GM11168 (cell line): ENCODE results near the gene PSMD13.
"Not testable (repeated sequence)": the region's sequence is repeated elsewhere in the genome, so short reads cannot be mapped to it uniquely, and the experiment has no call there.

ENCODE experiments used
- in situ Hi-C: fragments of 300-500 bp; cut with MboI; formaldehyde crosslinking; loops from one replicate; pipeline ENCODE4 v1.12.0; 2022; ENCODE audit warnings: low sequenced_read_pairs; ENCODE audit not compliant: unreplicated experiment

The PSMD13 gene

GRCh38 chr11:235997-236773 lies 591 bp upstream of the PSMD13 start, which contains the start of gene SIRT3:
Gene SIRT3 (minus strand): TSS chr11:236342. CDS start chr11:236328, 14 bp downstream.
- in situ Hi-C loops = no loop called here

- in situ Hi-C loops = not testable (repeated sequence)
Measured at GRCh38 chr11:238346-238745, 1.6 kb downstream of the PSMD13 start.

GRCh38 chr11:240315-240714 lies 3.5 kb downstream of the PSMD13 start:
- in situ Hi-C loops = no loop called here

- in situ Hi-C loops = no loop called here
Measured at GRCh38 chr11:241634-242033, 4.9 kb downstream of the PSMD13 start.

- in situ Hi-C loops = no loop called here
Measured at GRCh38 chr11:244376-244775, 7.6 kb downstream of the PSMD13 start.

- in situ Hi-C loops = no loop called here
Measured at GRCh38 chr11:249062-249461, 12.3 kb downstream of the PSMD13 start.

GRCh38 chr11:250274-250673 lies 13.5 kb downstream of the PSMD13 start:
- in situ Hi-C loops = no loop called here

GRCh38 chr11:250740-251299 lies 14.0 kb downstream of the PSMD13 start:
- in situ Hi-C loops = no loop called here

GRCh38 chr11:251550-251949 lies 14.8 kb downstream of the PSMD13 start:
- in situ Hi-C loops = no loop called here

GRCh38 chr11:252666-253065 lies 15.9 kb downstream of the PSMD13 start:
- in situ Hi-C loops = no loop called here

GRCh38 chr11:253160-253885 lies 16.5 kb downstream of the PSMD13 start:
- in situ Hi-C loops = no loop called here

- in situ Hi-C loops = no loop called here
Measured at GRCh38 chr11:253886-254270, 17.1 kb downstream of the PSMD13 start.

GRCh38 chr11:255176-255575 lies 18.4 kb downstream of the PSMD13 start:
- in situ Hi-C loops = no loop called here

- in situ Hi-C loops = no loop called here
Measured at GRCh38 chr11:255816-256215, 19.0 kb downstream of the PSMD13 start.

- in situ Hi-C loops = no loop called here
Measured at GRCh38 chr11:256952-257737, 20.4 kb downstream of the PSMD13 start.

- in situ Hi-C loops = no loop called here
Measured at GRCh38 chr11:257766-258493, 21.2 kb downstream of the PSMD13 start.

- in situ Hi-C loops = no loop called here
Measured at GRCh38 chr11:259413-259812, 22.6 kb downstream of the PSMD13 start.

GRCh38 chr11:261624-262023 lies 24.8 kb downstream of the PSMD13 start:
- in situ Hi-C loops = no loop called here

GRCh38 chr11:266676-267439 lies 30.1 kb downstream of the PSMD13 start:
- in situ Hi-C loops = no loop called here
